GM12875 (cell line): ENCODE measurements around the gene HDAC9.

ENCODE experiments used
- H3K4me3 ChIP-seq: one replicate; pipeline ENCODE4 v1.5.1; 2011; ENCODE audit warnings: low read depth, low read length, control low read depth
- CTCF ChIP-seq: IDR thresholded peaks from 2 replicates; pipeline ENCODE4 v1.5.1; 2011; ENCODE audit warnings: low read depth, mild to moderate bottlenecking, control low read depth, inconsistent platforms, low read length, moderate library complexity, borderline replicate concordance; ENCODE audit not compliant: insufficient read depth

The HDAC9 gene

GRCh38 chr7:19011212-19011611 is 515.7 kb downstream of the HDAC9 start:
- no peak for TF ChIP-seq CTCF
- H3K4me3 ChIP-seq = no peak overlapping the region

GRCh38 chr7:19015098-19015497 is 519.5 kb downstream of the HDAC9 start:
- H3K4me3 ChIP-seq = no peak overlapping the region
- no peak for TF ChIP-seq CTCF

GRCh38 chr7:19016140-19016539 is 520.6 kb downstream of the HDAC9 start:
- no peak overlapping the region for H3K4me3 ChIP-seq
- TF ChIP-seq CTCF = no peak

GRCh38 chr7:19017374-19017773 is 521.8 kb downstream of the HDAC9 start:
- TF ChIP-seq CTCF = no peak
- H3K4me3 ChIP-seq = no peak overlapping the region

- no peak for TF ChIP-seq CTCF
- H3K4me3 ChIP-seq = no peak overlapping the region
Measured at GRCh38 chr7:19020062-19020461, 524.5 kb downstream of the HDAC9 start.

GRCh38 chr7:19020711-19021110 is 525.2 kb downstream of the HDAC9 start:
- no peak overlapping the region for H3K4me3 ChIP-seq
- TF ChIP-seq CTCF = no peak

GRCh38 chr7:19023477-19023876 is 527.9 kb downstream of the HDAC9 start:
- H3K4me3 ChIP-seq = no peak overlapping the region
- no peak for TF ChIP-seq CTCF
